ENCODE data around the gene COX5B. TPM values are rescaled to one million over a fixed set of nuclear protein-coding genes. Genes with fewer than 3 reads are reported as not detected.
A peak's percentile ranks its signal among the peaks of the same experiment; 100 is the strongest.

The COX5B gene
- total and polyA plus RNA-seq, 10 of the 15 experiments (the other 5 are each of a cell fraction or from before 2014, with no cell fraction given), result 69.5 to 518 (median 363) TPM

GRCh38 chr2:97673915-97674283, 28.0 kb downstream of the COX5B start (continued):
- TF ChIP-seq CREB1 (IDR thresholded peaks at IDR 0.05; ENCODE audit: low read depth) (peak; percentile 65; the same call in 1 of the 2 replicates), BCL11A (IDR thresholded peaks at IDR 0.05; ENCODE audit: low read depth, low read length) (0 out of 2 replicates have a peak, but pooled peaks have one; percentile 46), ZBTB11 (CRISPR knock-in tag; IDR thresholded peaks at IDR 0.05) (no peak), E4F1 (IDR thresholded peaks at IDR 0.05; ENCODE audit: borderline replicate concordance, partially characterized antibody) (no peak), SIN3A (IDR thresholded peaks at IDR 0.05; ENCODE audit: low read depth, low read length) (no peak), IKZF2 (IDR thresholded peaks at IDR 0.05) (peak; percentile 71 to 81; a peak in 3 of 4 replicates), CHD2 (IDR thresholded peaks at IDR 0.05; ENCODE audit: borderline replicate concordance, low read depth, low read length) (peak; percentile 14; the same call in 1 of the 2 replicates), HDAC6 (IDR thresholded peaks at IDR 0.05; ENCODE audit: unreplicated experiment) (no peak), PAX5 (IDR thresholded peaks at IDR 0.05; ENCODE audit: borderline replicate concordance, low read depth, low read length) (peak; percentile 46; the same call in 1 of the 2 replicates), SP1 (IDR thresholded peaks at IDR 0.05; ENCODE audit: low read depth, low read length) (peak; percentile 35), NR2F1 (conservative IDR thresholded peaks at IDR 0.05) (0 out of 2 replicates have a peak, but pooled peaks have one; percentile 20), ATF7 (IDR thresholded peaks at IDR 0.05; ENCODE audit: low read depth) (peak; percentile 92)
- TF ChIP-seq, protein P1, sequence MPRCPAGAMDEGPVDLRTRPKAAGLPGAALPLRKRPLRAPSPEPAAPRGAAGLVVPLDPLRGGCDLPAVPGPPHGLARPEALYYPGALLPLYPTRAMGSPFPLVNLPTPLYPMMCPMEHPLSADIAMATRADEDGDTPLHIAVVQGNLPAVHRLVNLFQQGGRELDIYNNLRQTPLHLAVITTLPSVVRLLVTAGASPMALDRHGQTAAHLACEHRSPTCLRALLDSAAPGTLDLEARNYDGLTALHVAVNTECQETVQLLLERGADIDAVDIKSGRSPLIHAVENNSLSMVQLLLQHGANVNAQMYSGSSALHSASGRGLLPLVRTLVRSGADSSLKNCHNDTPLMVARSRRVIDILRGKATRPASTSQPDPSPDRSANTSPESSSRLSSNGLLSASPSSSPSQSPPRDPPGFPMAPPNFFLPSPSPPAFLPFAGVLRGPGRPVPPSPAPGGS (IDR thresholded peaks at IDR 0.05; ENCODE audit: borderline replicate concordance, insufficient read depth, low read depth, low read length, poor library complexity, severe bottlenecking), result peak; percentile 59
